ENCODE measurements around the gene LTBP1. TPM values are rescaled to one million over a fixed set of nuclear protein-coding genes. Genes with fewer than 3 reads are reported as not detected.
"Not testable (repeated sequence)": the region's sequence is repeated elsewhere in the genome, so short reads cannot be mapped to it uniquely, and the experiment has no call there.

LTBP1 gene
- total and polyA plus RNA-seq, 11 donors, result 23.5 to 150 (median 102) TPM

- Histone ChIP-seq H3K9me3 (peaks cover 0 to 12% (median 0%) of the 10 kb centered on the region in 12 donors), H3K4me1 (peaks cover 0 to 29% (median 19%) of the 10 kb centered on the region in 12 donors), H3K4me3 (no peak overlapping the region), H3K36me3 (no peaks in the 10 kb centered on the region), H3K27ac (peak overlapping the region in 8 of 12 donors; percentile 4 to 82 (median 48)), H3K27me3 (no peaks in the 10 kb centered on the region)
- TF ChIP-seq POLR2A (IDR thresholded peaks at IDR 0.05), result no peak
- no peak for TF ChIP-seq CTCF (IDR thresholded peaks at IDR 0.05)
- no peak for DNase-seq
- 62 to 85% (median 71%) methylated on average over 5 to 6 of the region's 6 CpGs for WGBS, 4 donors
- intact Hi-C loops (cut with DNase I), result loop anchor here in 1 of 10 donors (5.0 kb wide), 1 partner anchor 41 kb away; no protein-coding TSS in a partner anchor
- peak; percentile 6 to 58 (median 31) for ATAC-seq
Observed at GRCh38 chr2:32976409-32977063, 29.8 kb downstream of the LTBP1 start.

- H3K36me3 ChIP-seq, result no peaks in the 10 kb centered on the region
- DNase-seq (peak; percentile 81 to 94 (median 88)), ATAC-seq (peak; percentile 97 to 99 (median 98))
- peak overlapping the region in 8 of 12 donors; percentile 4 to 82 (median 51) for H3K27ac ChIP-seq
- peaks cover 0 to 27% (median 16%) of the 10 kb centered on the region in 12 donors for H3K4me1 ChIP-seq
- no peaks in the 10 kb centered on the region for H3K27me3 ChIP-seq
- no peak for TF ChIP-seq CTCF (IDR thresholded peaks at IDR 0.05)
- TF ChIP-seq POLR2A (IDR thresholded peaks at IDR 0.05), result no peak
- H3K4me3 ChIP-seq, result no peak overlapping the region
- WGBS, 4 donors, result 14 to 26% (median 18%) methylated on average over 3 to 6 of the region's 6 CpGs
- H3K9me3 ChIP-seq, result peaks cover 0 to 12% (median 0%) of the 10 kb centered on the region in 12 donors
- intact Hi-C loops (cut with DNase I), result loop anchor here in 1 of 10 donors (5.0 kb wide), 1 partner anchor 40 kb away; no protein-coding TSS in a partner anchor
Observed at GRCh38 chr2:32977228-32977758, 30.5 kb downstream of the LTBP1 start.

GRCh38 chr2:32981612-32982011 is 34.9 kb downstream of the LTBP1 start:
- ATAC-seq, result no peak

GRCh38 chr2:32983193-32983924 is 36.6 kb downstream of the LTBP1 start:
- intact Hi-C loops (cut with DNase I); H3K4me1 ChIP-seq; H3K36me3 ChIP-seq; H3K9me3 ChIP-seq; H3K4me3 ChIP-seq; ATAC-seq; H3K27ac ChIP-seq; H3K27me3 ChIP-seq; DNase-seq: not testable (repeated sequence)
- WGBS, 4 donors, result 75 to 93% (median 88%) methylated on average over 5 of the region's 5 CpGs

More at GRCh38 chr2:32981612-32982011, 34.9 kb downstream of the LTBP1 start:
- no peaks in the 10 kb centered on the region for H3K9me3 ChIP-seq
- TF ChIP-seq CTCF (IDR thresholded peaks at IDR 0.05) (no peak), POLR2A (IDR thresholded peaks at IDR 0.05) (no peak)
- H3K4me3 ChIP-seq, result no peak overlapping the region
- H3K4me1 ChIP-seq, result peaks cover 0 to 20% (median 12%) of the 10 kb centered on the region in 12 donors
- no peak overlapping the region for H3K27ac ChIP-seq
- intact Hi-C loops (cut with DNase I), result no loop called here
- DNase-seq, result no peak
- 88 to 93% (median 90%) methylated on average over 4 of the region's 4 CpGs for WGBS, 4 donors
- H3K27me3 ChIP-seq, result no peaks in the 10 kb centered on the region
- no peaks in the 10 kb centered on the region for H3K36me3 ChIP-seq
